Measurements from ENCODE around the gene MMP20. TPM values are rescaled to one million over a fixed set of nuclear protein-coding genes. Genes with fewer than 3 reads are reported as not detected.
"Not testable (repeated sequence)": the region's sequence is repeated elsewhere in the genome, so short reads cannot be mapped to it uniquely, and the experiment has no call there.

Gene MMP20, protein sequence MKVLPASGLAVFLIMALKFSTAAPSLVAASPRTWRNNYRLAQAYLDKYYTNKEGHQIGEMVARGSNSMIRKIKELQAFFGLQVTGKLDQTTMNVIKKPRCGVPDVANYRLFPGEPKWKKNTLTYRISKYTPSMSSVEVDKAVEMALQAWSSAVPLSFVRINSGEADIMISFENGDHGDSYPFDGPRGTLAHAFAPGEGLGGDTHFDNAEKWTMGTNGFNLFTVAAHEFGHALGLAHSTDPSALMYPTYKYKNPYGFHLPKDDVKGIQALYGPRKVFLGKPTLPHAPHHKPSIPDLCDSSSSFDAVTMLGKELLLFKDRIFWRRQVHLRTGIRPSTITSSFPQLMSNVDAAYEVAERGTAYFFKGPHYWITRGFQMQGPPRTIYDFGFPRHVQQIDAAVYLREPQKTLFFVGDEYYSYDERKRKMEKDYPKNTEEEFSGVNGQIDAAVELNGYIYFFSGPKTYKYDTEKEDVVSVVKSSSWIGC
- total RNA-seq: not detected

DNA sequence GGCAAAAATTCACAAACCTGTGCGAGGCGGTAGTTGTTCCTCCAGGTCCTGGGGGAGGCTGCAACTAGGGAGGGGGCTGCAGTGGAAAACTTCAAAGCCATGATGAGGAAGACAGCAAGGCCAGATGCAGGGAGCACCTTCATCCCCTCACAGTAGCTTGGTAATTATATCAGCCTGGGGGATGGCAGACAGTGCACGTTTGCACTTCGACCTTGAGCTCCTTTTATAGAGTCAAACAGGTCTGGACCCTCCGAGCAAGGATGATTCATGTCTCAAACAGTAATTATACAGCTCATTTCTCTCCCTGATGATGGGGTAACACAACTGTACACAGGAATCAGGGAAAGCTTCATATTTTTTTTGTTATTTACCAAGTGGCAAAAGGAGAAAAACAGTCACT, at the start of gene MMP20:
Gene MMP20, minus strand, starts transcription at position 156 of the 400 bp plus-strand sequence. Its CDS starts 13 bp downstream, at position 143.
- POLR2A ChIA-PET: no interaction called here
- CTCF ChIA-PET: interaction anchor here (0.7 kb wide), 1 partner anchor 41 kb away, joined by 3 read pairs; no protein-coding TSS in a partner anchor

DNA sequence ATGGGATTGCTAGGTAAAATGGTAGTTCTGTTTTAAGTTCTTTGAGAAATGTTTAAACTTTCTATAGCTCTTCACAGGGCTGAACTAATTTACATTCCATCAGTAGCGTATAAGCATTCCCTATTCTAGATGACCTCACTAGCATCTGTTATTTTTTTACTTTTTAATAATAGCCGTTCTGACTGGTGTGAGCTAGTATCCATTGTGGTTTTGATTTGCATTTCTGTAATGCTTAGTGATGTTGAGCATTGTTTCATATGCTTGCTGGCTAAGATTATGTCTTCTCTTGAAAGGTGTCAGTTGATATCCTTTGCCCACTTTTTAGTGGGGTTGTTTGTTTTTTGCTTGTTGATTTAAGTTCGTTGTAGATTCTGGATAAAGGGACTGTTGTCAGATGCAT, 44.5 kb upstream of the MMP20 start:
- CTCF ChIA-PET: no interaction called here
- POLR2A ChIA-PET: no interaction called here

DNA sequence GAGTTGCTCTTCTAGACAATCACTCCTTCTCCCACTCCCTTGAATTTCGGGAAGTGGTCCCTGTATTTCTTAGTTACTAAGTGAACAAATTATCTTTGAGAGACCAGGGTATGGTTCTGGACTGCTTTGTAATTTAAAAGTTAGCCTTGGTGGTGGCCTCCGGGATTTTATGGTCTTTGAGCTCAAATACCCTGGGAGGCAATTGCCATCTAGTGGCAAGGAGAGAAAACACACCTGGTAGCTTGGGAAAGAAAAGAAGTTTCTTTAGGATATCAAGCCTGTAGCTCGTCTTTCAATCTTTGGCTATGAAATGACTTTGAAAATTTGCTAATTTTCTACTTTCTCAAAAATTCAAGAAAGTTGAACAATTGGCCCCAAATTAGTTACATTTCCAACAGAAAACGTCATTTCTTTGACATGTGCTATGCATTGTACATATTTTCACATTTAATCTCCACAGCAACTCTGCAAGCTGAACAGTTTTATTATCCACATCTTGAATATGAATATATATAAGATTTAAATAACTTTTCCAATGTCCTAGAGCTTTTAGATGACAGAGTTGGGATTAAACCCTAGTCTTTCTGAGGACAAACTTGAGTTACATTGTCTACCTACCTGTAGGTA, 41.3 kb upstream of the MMP20 start:
- ChIA-PET POLR2A (no interaction called here), CTCF (interaction anchor here (0.6 to 1.3 kb wide), 7 partner anchors 11 to 372 kb away, joined by 3 to 7 read pairs (median 4); no protein-coding TSS in a partner anchor)

DNA sequence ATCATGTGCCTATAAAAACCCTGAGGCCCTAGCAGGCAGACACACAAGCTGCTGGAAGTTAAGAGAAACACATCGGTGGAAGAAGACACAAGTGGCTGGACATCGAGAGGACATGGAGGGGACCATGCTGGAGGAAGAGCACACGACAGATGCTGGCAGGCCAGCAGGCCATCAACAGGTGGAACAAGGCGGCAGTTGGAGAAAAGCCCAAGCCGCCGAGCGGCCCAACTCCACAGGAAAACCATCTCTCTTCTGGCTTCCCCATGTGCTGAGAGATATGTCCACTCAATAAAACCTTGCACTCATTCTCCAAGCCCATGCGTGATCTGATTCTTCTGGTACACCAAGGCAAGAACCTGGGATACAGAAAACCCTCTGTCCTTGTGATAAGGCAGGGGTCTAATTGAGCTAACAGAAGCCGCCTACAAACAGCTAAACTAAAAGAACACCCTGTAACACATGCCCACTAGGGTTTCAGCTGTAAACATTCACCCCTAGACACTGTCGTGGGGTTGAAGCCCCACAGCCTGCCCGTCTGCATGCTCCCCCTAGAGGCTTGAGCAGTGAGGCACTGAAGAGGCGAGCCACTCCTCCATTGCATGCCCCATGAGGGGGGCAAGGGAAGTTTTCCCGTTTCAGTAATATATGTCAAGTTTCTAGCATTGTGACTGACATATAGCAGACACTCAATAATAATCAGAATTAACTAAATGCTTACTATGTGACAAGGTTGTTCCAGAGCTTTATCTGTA, 39.0 kb upstream of the MMP20 start:
- ChIA-PET CTCF (interaction anchor here (1.2 kb wide), 1 partner anchor 50 kb away, joined by 4 read pairs; no protein-coding TSS in a partner anchor), POLR2A (no interaction called here)

DNA sequence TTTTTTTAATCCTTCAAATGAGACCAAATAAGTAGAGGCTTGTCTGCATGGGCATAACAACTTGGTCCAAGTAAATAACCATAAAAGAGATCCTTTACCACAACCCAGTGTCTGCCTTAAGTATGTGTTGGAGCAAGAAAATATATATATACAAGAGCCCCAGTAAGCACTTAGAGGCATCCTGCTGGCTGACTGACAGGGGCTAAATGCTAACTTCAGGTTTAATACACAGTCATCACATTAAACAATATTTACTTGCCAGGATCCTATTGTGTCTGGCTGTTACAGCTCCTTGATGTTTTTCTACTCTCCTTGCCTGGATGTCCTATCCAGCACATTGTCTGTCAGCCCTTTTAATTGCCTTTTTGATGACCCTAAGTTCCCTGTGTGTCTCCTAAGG, 37.5 kb upstream of the MMP20 start:
- CTCF ChIA-PET: no interaction called here
- POLR2A ChIA-PET: no interaction called here

DNA sequence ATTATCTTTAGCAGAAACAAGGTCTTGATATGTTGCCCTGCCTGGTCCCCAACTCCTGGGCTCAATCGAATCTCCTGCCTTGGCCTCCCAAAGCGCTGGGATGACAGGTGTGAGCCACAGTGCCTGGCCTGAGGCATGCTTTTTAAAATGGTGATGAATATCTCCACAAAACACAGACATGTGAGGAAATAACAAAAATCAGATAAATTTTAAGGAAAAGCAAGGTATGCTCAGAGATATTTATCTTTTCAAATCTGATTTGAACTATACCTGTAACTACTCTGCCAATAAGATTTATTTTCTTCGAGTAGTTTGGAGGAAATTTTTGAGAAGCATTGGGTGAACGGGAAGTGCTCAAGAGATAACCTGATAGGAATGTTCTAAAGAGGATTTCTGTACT, 35.9 kb upstream of the MMP20 start:
- CTCF ChIA-PET: no interaction called here
- POLR2A ChIA-PET: no interaction called here

DNA sequence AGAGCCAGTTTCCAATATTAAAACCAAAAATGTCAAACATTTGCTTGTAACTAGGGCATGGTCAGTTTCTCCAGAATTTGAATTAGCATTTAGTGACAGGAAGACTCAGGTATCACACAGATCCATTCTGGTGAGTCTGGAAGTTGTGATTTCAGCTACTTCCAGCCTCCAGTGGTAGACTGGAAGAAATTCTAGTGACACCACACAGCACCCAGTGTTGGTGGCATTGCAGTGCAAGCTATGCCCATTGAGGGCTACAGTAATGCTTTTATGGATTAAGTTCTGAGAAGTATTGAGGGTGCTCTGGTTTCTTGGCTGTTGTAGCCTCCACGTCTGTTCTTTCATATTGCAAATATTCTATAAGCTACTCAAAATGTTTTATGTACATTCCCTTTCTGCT, 31.4 kb upstream of the MMP20 start:
- POLR2A ChIA-PET: no interaction called here
- CTCF ChIA-PET: no interaction called here

DNA sequence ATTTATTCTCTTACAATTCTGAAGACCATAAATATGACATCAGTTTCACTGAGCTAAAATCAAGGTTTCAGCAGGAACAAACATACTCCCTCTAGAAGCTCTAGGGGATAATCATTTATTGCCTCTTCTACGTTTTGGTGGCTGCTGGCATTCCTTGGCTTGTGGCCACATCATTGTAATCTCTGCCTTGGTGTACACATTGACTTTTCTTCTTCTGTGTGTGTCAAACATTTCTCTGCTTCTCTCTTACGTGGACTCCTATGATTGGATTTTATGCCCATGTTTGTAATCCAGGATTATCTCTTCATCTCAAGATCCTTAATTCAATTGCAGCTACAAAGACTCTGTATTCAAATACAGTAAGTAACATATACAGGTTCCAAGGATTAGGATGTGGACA, 30.4 kb upstream of the MMP20 start:
- ChIA-PET POLR2A (no interaction called here), CTCF (no interaction called here)

DNA sequence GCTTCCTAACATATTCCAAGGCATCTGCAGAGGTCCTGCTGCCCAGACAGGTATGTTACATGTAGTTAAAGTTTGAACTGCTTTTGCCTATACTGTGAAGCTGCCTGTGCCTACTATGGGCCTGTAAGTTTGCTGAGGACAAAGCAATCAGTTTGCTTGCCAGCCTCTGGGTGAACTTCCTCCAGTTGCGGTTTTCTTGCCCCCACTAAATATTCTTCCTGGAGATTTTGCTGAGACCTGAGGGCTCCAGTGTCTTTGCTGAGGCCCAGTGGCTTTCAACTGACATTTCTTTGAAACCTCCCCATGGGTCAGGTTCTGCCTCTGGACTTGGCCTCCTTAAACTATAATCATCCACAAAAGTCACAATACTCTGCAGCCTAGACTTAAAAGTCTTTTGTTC, 29.6 kb upstream of the MMP20 start:
- ChIA-PET CTCF (no interaction called here), POLR2A (no interaction called here)

DNA sequence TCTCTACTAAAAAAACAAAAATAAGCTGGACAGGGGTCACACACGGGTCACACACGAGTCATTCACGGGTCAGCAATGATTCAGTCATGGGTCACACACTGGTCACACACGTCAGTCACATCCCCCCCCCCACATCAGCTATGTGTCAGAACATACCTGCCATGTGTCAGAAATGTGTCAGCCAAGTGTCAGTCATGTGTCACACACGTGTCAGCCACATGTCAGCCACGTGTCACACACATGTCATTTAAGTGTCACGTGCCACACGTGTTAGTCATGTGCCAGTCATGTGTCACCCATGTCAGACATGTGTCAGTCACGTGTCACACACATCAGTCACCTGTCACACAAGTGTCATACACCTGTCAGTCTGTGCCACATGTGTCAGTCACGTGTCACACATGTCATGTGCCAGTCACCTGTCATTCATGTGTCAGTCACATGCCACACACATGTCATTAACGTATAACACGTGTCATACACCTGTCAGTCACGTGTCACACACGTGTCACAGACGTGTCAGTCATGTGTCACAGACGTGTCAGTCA, 28.7 kb upstream of the MMP20 start:
- ChIA-PET POLR2A (no interaction called here), CTCF (no interaction called here)

DNA sequence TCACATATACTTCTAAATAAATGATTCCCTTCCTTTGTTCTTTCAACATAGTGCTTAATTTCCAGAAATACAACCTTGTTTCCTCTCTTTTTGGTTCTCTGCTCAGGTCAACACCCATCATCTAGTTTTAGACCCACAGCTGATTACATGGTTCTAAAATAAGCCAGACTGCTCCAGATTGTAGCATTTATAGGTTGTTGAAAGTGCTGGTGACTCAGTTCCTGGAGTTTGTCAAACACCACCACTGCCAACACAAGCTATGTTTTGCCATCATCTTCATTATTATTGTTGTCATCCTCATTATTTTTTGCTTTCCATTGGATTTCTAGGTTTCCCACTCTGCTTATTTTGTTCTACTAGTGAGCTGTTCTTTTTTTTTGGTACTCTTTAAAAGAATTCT, 22.3 kb upstream of the MMP20 start:
- CTCF ChIA-PET: no interaction called here
- POLR2A ChIA-PET: no interaction called here

DNA sequence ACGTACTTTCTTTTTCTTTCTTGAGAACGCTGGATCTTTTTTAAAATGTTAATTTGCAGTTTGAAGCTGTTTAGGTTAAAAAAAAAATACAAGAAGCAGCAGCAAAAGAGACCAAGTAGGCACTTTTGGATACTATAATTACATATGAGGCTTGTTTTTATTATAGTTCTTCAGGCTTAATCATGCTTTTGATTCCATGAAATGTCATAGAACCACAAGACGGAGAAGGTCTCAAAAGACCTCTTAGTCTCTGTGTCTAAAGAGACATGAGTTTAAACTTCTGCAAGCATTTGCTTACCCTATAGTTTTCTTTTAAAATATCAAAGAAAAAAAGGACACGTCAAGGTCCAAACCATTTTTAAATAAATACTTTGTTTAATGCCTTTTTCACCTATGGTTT, 18.8 kb upstream of the MMP20 start:
- ChIA-PET POLR2A (no interaction called here), CTCF (no interaction called here)

DNA sequence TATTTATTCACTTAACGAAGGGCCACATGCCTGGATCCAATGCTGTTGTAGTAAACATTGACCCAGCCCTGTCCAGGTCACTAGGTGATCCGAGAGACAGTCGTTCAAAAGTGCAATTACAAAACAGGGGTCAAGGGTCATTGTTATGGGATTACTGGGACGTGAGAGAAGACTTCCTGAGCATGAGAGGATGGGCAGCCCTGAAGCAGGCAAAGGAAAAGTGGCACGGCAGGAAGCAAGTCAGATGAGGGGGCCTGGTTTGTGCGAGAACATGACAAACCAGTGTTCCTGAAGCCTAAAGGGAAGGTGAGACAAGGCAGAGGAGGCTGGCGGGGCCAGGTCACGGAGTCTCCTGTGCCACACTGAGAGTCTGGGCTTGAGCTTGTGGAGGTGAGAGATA, 15.8 kb upstream of the MMP20 start:
- POLR2A ChIA-PET: no interaction called here
- CTCF ChIA-PET: no interaction called here

DNA sequence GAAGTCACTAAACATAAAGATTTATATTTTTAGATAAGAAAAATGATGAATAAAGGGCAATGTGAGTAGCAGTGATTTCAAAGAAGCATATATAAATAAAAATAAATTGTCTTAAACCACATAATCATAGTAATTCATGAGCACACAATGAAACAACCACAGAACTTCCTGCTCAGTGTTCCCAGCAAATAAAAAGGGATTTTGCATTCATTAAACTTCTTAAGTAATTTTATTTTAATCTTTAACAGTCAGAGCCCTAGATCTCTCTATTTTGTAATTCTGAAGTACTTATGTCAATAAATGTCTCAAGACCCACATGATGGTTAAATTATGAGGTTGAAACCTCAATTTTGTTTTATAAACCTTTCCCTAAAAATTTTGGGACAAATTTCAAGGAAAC, 14.5 kb upstream of the MMP20 start:
- CTCF ChIA-PET: no interaction called here
- POLR2A ChIA-PET: no interaction called here

DNA sequence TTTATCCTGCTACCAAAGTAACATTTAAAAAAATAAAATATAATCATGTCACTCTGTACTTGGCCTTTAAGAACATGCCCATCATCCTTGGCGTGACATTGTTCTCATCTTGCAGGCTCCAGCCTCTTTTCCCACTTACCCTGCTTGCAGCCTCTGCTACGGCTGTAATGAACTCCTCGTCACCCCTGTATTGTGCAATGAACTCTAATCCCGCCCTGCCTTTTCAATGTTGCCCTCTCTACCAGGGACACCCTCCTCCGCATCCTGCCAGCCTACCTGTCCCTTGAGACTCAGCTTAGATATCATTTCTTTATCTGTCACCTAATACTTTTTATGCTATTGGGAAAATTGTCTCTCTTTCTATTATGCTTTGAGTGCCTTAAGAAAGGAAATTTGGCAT, 12.6 kb upstream of the MMP20 start:
- ChIA-PET POLR2A (no interaction called here), CTCF (no interaction called here)

DNA sequence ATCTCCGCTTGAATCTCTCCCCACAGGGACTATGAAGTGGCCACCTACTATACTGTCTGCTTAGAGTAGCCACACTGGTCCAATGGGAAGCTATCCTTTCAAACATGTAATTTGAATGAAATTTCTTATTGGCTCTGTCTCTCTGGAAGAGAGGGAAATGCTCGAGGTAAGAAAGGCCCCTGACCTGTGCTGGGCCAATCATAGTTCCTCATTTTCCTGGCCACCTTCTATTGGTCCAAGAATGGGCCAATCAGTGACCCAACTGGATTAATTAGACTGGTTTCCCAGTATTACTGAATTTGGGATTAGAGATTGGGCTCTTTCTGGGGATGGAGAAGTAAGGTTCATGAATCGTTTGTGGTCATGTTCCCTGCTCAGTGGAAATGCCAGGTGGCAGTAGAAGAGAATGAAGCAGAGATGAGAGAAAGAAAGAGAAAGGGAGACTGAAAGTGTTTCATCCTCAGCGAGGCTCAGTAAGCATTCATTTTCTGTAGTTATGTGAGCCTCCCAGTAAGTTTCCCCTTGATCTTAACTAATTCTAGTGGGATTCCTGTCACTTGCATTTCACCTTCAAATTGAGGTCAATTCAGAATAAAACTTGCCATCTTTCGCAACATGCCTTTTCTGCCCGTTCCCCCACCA, 8.4 kb upstream of the MMP20 start:
- CTCF ChIA-PET: no interaction called here
- POLR2A ChIA-PET: no interaction called here

DNA sequence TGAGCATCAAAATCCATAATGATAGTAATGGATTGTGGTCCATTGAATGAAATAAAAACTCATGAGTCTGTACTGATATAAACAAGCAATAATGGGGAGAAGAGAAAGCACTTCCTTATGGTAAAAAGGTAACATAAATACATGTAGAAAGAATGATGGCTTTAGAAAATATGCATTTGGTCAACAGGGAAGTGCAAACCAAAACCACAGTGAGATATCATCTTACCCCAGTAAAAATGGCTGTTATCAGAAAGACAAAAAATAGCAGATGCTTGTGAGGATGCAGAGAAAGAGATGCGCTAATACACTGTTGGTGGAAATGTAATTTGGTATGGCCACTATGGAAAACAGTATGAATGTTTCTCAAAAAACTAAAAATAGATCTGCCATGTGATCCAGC, 6.9 kb upstream of the MMP20 start:
- ChIA-PET POLR2A (no interaction called here), CTCF (no interaction called here)

DNA sequence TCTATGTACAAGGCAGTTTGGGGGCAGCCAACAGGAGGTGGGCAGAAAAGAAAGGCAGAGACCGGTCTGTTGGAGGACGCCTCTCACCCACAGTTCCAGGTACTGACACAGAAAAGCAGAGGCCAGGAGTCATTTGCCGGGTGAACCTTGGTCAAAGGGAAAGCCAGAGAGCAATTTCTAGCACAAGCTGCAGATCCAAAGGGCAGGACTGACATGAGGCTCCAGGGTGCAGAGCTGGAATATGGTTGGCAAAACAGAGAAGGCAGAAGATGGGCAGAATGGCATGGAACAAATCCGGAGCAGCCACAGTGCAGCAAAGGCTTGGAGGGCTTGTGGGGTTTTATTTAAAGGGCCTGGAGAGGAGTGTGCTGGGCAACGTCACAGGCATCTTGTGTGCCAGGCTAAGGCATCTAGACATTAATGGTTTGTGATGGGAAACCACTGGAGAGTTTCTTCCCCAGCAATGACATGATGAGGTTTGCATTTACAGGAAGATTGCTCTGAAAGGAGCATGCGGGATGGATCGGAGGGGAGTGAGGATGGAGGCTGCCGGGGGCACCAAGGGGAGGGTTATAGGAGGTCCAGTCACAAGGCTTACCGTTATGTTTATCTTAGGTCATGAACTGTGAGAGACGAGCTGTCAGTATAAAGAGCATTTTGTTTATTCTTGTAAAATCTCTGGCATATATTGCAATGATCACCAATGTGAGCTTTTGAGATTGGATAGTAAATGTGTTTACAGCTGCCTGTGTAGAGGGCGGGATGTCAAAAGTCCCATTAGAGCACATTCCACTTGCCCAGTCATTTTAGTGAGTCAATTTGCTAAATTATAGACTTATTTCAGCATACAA, 5.7 kb upstream of the MMP20 start:
- CTCF ChIA-PET: no interaction called here
- POLR2A ChIA-PET: no interaction called here

DNA sequence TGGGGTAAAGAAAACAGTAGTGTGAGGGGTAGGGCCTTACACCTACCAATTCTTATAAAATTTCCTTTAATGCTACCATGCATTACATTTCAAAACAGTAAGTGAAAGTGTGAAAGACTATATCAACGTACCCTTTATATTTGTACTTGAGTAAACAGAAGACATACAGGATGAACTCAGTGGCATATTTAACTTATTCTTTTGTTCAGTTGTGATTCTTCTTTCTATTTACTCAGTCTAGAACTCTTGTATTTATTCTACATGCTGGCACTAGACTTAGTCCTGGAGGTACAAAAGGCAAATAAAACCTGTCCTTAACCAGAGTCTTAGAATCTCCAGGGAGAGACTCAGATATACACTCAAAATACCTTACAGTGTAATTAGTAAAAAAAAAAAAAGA, 4.8 kb upstream of the MMP20 start:
- CTCF ChIA-PET, POLR2A ChIA-PET: not testable (repeated sequence)
